ENCODE data around the gene PPP6R2. TPM values are rescaled to one million over a fixed set of nuclear protein-coding genes. Genes with fewer than 3 reads are reported as not detected.

PPP6R2 gene
- total and polyA plus RNA-seq, 2 of the 4 experiments (the other 2 are of a cell fraction), result 49.2 to 51.6 TPM

DNA sequence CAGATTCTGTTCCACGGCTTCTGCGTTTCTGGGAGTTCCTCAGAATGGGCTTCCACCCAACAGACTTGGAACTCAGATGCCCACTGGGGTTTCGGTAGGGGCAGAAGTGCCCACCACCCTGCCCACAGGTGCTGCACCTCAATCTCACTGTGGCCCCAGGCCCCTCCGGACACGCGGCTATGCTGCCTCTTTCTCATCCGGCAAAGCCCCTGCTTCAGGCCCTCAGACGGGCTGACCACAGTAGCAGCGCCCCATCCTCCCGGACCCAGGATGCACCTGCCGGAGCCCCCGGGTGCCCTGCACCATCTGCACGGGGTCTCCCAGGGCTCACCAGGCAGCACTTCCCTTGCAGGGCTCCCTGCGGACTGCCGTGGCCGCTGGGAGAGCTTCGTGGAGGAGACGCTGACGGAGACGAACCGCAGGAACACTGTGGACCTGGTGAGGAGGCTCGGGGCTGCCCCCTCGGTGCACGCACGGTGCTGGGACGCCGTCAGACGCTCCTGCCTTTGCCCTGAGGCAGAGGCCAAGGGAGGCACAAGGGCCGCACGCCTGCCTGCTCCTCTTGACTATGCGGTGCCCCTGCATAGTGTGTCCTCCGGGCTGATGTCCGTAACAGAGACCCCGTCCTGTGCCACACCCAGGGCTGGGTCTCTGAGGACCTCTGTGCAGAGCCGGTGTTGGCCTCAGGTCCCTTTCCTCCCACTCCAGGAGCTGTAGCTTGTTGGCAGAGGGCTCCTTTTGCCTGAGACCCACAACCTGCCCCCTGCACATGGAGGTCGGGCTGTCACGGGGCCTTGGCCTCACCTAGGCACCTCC lies 93.1 kb downstream of the PPP6R2 start:
- no peak overlapping the region for H4K5ac ChIP-seq (ENCODE audit: low read depth, low read length)
- H3K27ac ChIP-seq (ENCODE audit: insufficient read depth, low read length), result no peak overlapping the region
- 97% methylated on average over 7 of the region's 37 CpGs; no CpG with 5 or more reads in 1 of the 2 experiments for WGBS, 2 experiments (ENCODE audit: extremely low coverage in 2 of 2, insufficient read length in 1 of 2)
- H3K4me1 ChIP-seq (ENCODE audit: control insufficient read depth, insufficient read depth, low read length), result no peaks in the 10 kb centered on the region
- no peak overlapping the region for H2AK5ac ChIP-seq (ENCODE audit: low read depth, low read length)
- no peak overlapping the region for H2BK15ac ChIP-seq (ENCODE audit: low read depth, low read length)
- H3K9me3 ChIP-seq (ENCODE audit: control insufficient read depth, insufficient read depth, low read length), result no peaks in the 10 kb centered on the region
- BruUV-seq (replicated peaks), result no TSS peak
- no peaks in the 10 kb centered on the region; the same call in 1 of the 2 replicates for H4K20me1 ChIP-seq (ENCODE audit: insufficient read depth, low read length)
- H3K4ac ChIP-seq (ENCODE audit: low read depth, low read length), result no peak overlapping the region
- H3K14ac ChIP-seq (replicated peaks; ENCODE audit: low read depth, low read length), result no peak overlapping the region
- no peaks in the 10 kb centered on the region for H3K9me1 ChIP-seq (ENCODE audit: insufficient read depth, low read length)
- intact Hi-C loops (cut with micrococcal nuclease), result no loop called here
- no peak overlapping the region for H3K18ac ChIP-seq (ENCODE audit: low read depth, low read length)
- no peak overlapping the region for H2AK9ac ChIP-seq (replicated peaks; ENCODE audit: low read depth, low read length, poor library complexity)
- H4K8ac ChIP-seq (ENCODE audit: low read depth in 2 of 2, low read length in 2 of 2), result no peak overlapping the region
- in situ Hi-C loops (cut with MboI; ENCODE audit: low sequenced_read_pairs), result no loop called here
- no peak for TF ChIP-seq MXI1 (IDR thresholded peaks at IDR 0.05; ENCODE audit: borderline replicate concordance, low read depth, low read length)
- TF ChIP-seq RFX5 (IDR thresholded peaks at IDR 0.05; ENCODE audit: low read depth, low read length), result no peak
- TF ChIP-seq CHD1 (IDR thresholded peaks at IDR 0.05; ENCODE audit: low read depth, low read length), result no peak
- no peak for TF ChIP-seq MAZ (IDR thresholded peaks at IDR 0.05; ENCODE audit: borderline replicate concordance, low read depth, low read length)
- no peak for TF ChIP-seq NFE2L2 (IDR thresholded peaks at IDR 0.05; ENCODE audit: low read depth, low read length)
- no peak for TF ChIP-seq MAFK (IDR thresholded peaks at IDR 0.05; ENCODE audit: low read depth, low read length)
- TF ChIP-seq, protein P1, sequence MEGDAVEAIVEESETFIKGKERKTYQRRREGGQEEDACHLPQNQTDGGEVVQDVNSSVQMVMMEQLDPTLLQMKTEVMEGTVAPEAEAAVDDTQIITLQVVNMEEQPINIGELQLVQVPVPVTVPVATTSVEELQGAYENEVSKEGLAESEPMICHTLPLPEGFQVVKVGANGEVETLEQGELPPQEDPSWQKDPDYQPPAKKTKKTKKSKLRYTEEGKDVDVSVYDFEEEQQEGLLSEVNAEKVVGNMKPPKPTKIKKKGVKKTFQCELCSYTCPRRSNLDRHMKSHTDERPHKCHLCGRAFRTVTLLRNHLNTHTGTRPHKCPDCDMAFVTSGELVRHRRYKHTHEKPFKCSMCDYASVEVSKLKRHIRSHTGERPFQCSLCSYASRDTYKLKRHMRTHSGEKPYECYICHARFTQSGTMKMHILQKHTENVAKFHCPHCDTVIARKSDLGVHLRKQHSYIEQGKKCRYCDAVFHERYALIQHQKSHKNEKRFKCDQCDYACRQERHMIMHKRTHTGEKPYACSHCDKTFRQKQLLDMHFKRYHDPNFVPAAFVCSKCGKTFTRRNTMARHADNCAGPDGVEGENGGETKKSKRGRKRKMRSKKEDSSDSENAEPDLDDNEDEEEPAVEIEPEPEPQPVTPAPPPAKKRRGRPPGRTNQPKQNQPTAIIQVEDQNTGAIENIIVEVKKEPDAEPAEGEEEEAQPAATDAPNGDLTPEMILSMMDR (conservative IDR thresholded peaks at IDR 0.05; ENCODE audit: low read depth, low read length), result no peak
- TF ChIP-seq, protein P2, sequence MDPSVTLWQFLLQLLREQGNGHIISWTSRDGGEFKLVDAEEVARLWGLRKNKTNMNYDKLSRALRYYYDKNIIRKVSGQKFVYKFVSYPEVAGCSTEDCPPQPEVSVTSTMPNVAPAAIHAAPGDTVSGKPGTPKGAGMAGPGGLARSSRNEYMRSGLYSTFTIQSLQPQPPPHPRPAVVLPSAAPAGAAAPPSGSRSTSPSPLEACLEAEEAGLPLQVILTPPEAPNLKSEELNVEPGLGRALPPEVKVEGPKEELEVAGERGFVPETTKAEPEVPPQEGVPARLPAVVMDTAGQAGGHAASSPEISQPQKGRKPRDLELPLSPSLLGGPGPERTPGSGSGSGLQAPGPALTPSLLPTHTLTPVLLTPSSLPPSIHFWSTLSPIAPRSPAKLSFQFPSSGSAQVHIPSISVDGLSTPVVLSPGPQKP (IDR thresholded peaks at IDR 0.05; ENCODE audit: borderline replicate concordance, low read depth, low read length), result no peak
- no peak for TF ChIP-seq BHLHE40 (IDR thresholded peaks at IDR 0.05; ENCODE audit: low read depth, low read length)
- no peak for TF ChIP-seq POLR2A (IDR thresholded peaks at IDR 0.05; ENCODE audit: low read depth, low read length)
- no peak for TF ChIP-seq FOS (IDR thresholded peaks at IDR 0.05; ENCODE audit: low read depth, low read length)
- TF ChIP-seq RAD21 (IDR thresholded peaks at IDR 0.05; ENCODE audit: low read length), result no peak
- TF ChIP-seq RCOR1 (IDR thresholded peaks at IDR 0.05; ENCODE audit: insufficient replicate concordance, low read length), result no peak
- no peak for TF ChIP-seq SMC3 (IDR thresholded peaks at IDR 0.05; ENCODE audit: low read depth, low read length)
- TF ChIP-seq CEBPB (IDR thresholded peaks at IDR 0.05; ENCODE audit: low read depth, low read length), result no peak
- H3K79me1 ChIP-seq (ENCODE audit: low read depth in 1 of 2, low read length in 2 of 2), result no peaks in the 10 kb centered on the region; a peak in 1 of 4 replicates
- H2BK5ac ChIP-seq (ENCODE audit: low read depth, low read length, poor library complexity, severe bottlenecking), result no peak overlapping the region
- no peak overlapping the region for H3K9ac ChIP-seq (ENCODE audit: low read depth, low read length)
- no peaks in the 10 kb centered on the region for H3K27me3 ChIP-seq (ENCODE audit: control insufficient read depth, insufficient read depth, low read length)
- H3K4me2 ChIP-seq (ENCODE audit: low read depth, low read length), result no peak overlapping the region
- DNase-seq (no peak), ATAC-seq (ENCODE audit: low read depth) (no peak)
- no peak overlapping the region for H2BK20ac ChIP-seq (ENCODE audit: low read depth, low read length)
- peaks cover 78% of the 10 kb centered on the region for H3K36me3 ChIP-seq (ENCODE audit: control insufficient read depth, insufficient read depth, low read length)
- ChIA-PET CTCF (no interaction called here), POLR2A (ENCODE audit: unreplicated experiment) (no interaction called here)
- no peak overlapping the region for H4K91ac ChIP-seq (ENCODE audit: insufficient read depth, low read depth, low read length)
- no peak overlapping the region for H2AFZ ChIP-seq (replicated peaks; ENCODE audit: low read length, poor library complexity)
- no peak overlapping the region for H2BK120ac ChIP-seq (ENCODE audit: low read depth, low read length)
- dilution Hi-C loops (cut with HindIII; ENCODE audit: low sequenced_read_pairs, unreplicated experiment), result no loop called here
- no peak overlapping the region for H3K56ac ChIP-seq (ENCODE audit: extremely low read depth, insufficient read depth, low read length)
- H3K23ac ChIP-seq (ENCODE audit: low read depth, low read length), result no peak overlapping the region
- H3K4me3 ChIP-seq (ENCODE audit: insufficient read depth, low read depth, low read length), result no peak overlapping the region
